ENCODE data around the gene ELL2.
A peak's percentile ranks its signal among the peaks of the same experiment; 100 is the strongest.

The ELL2 gene

DNA sequence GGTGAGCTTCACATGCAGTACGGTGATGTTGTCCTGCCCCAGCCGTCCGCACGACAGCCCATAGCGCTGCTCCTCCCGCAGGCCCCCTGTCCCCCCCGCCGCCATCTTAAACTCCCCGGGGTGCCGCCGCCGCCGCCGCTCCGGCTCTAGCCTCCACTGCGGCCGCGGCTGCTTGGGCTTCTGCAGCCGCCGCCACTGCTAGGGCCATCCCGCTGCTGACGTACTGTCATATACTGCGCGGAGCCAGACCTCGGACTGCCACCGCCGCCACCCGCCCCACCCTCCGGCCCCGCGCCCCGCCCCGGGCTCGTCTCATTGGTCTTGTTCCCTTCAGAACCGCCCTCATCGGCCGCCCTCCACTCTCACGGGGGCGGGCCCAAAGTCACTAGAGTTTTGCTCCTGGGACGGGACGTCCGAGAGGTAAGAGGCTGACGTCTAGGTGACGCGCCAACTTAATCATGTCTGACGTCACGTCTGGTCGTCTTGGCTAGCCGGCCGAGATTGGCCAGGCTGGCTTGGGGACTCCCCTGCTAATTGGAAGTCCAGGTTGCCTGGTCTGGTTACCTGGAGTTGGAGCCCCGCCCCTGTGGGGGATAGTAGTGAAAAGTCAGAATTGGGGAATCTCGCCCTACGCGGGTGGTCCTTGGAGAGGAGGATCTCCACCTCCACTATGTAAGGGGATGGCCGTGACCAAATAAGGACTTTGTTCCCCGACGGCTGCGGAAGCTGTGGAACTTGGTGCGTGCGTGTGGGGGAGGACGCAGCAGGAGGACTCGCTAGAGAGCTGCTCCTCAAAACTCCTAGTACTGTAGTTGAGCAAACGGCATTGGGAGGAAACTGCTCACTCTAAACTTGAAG lies at the start of gene ELL2:
Gene ELL2, minus strand, starts transcription at position 235 of the 858 bp plus-strand sequence. Its CDS starts 130 bp downstream, at position 105.
- TF ChIP-seq FOXP2 (optimal IDR thresholded peaks at IDR 0.05; ENCODE audit: control extremely low read depth, extremely low read length, insufficient read depth) = no peak
- no peak for TF ChIP-seq EZH2 (IDR thresholded peaks at IDR 0.05)
- no peak for TF ChIP-seq POLR2AphosphoS5 (IDR thresholded peaks at IDR 0.05; ENCODE audit: borderline replicate concordance, low read depth, low read length)
- peak within 1 kb of the TSS; percentile 82 for H3K4me3 ChIP-seq
- no peaks in the 10 kb centered on the region for H3K9me3 ChIP-seq (ENCODE audit: low read depth, low read length)
- peak within 1 kb of the TSS; percentile 65 for H3K9ac ChIP-seq (ENCODE audit: insufficient read length)
- DNase-seq (ENCODE audit: low read depth, low spot score) = peak; percentile 10
- H3K27ac ChIP-seq = no peak within 1 kb of the TSS
- no peaks in the 10 kb centered on the region for H3K36me3 ChIP-seq (ENCODE audit: insufficient read depth, low read length)

GRCh38 chr5:96008987-96009647 lies 47.5 kb upstream of the ELL2 start:
- Histone ChIP-seq H3K36me3 (ENCODE audit: insufficient read depth, low read length) (no peaks in the 10 kb centered on the region), H3K9me3 (ENCODE audit: low read depth, low read length) (peaks cover 4% of the 10 kb centered on the region; the same call in 1 of the 2 replicates), H3K4me3 (no peak overlapping the region), H3K27ac (no peak overlapping the region), H3K9ac (ENCODE audit: insufficient read length) (no peak overlapping the region)
- TF ChIP-seq POLR2AphosphoS5 (IDR thresholded peaks at IDR 0.05; ENCODE audit: borderline replicate concordance, low read depth, low read length) (no peak), EZH2 (IDR thresholded peaks at IDR 0.05) (no peak), FOXP2 (optimal IDR thresholded peaks at IDR 0.05; ENCODE audit: control extremely low read depth, extremely low read length, insufficient read depth) (no peak)
- DNase-seq (ENCODE audit: low read depth, low spot score) = no peak

GRCh38 chr5:96008487-96008886 lies 46.8 kb upstream of the ELL2 start:
- TF ChIP-seq EZH2 (IDR thresholded peaks at IDR 0.05) = no peak
- TF ChIP-seq FOXP2 (optimal IDR thresholded peaks at IDR 0.05; ENCODE audit: control extremely low read depth, extremely low read length, insufficient read depth) = no peak
- TF ChIP-seq POLR2AphosphoS5 (IDR thresholded peaks at IDR 0.05; ENCODE audit: borderline replicate concordance, low read depth, low read length) = no peak
- Histone ChIP-seq H3K36me3 (ENCODE audit: insufficient read depth, low read length) (no peaks in the 10 kb centered on the region), H3K9ac (ENCODE audit: insufficient read length) (no peak overlapping the region), H3K9me3 (ENCODE audit: low read depth, low read length) (peaks cover 4% of the 10 kb centered on the region; the same call in 1 of the 2 replicates), H3K4me3 (no peak overlapping the region), H3K27ac (no peak overlapping the region)
- no peak for DNase-seq (ENCODE audit: low read depth, low spot score)

- no peak for DNase-seq (ENCODE audit: low read depth, low spot score)
- no peak for TF ChIP-seq EZH2 (IDR thresholded peaks at IDR 0.05)
- no peak for TF ChIP-seq FOXP2 (optimal IDR thresholded peaks at IDR 0.05; ENCODE audit: control extremely low read depth, extremely low read length, insufficient read depth)
- no peak for TF ChIP-seq POLR2AphosphoS5 (IDR thresholded peaks at IDR 0.05; ENCODE audit: borderline replicate concordance, low read depth, low read length)
- no peak overlapping the region for H3K4me3 ChIP-seq
- H3K27ac ChIP-seq = no peak overlapping the region
- H3K9ac ChIP-seq (ENCODE audit: insufficient read length) = no peak overlapping the region
- peaks cover 4% of the 10 kb centered on the region; the same call in 1 of the 2 replicates for H3K9me3 ChIP-seq (ENCODE audit: low read depth, low read length)
- no peaks in the 10 kb centered on the region for H3K36me3 ChIP-seq (ENCODE audit: insufficient read depth, low read length)
Observed at GRCh38 chr5:96007051-96007450, 45.4 kb upstream of the ELL2 start.

- H3K4me3 ChIP-seq = no peak overlapping the region
- no peak for DNase-seq (ENCODE audit: low read depth, low spot score)
- peaks cover 4% of the 10 kb centered on the region; the same call in 1 of the 2 replicates for H3K9me3 ChIP-seq (ENCODE audit: low read depth, low read length)
- no peak for TF ChIP-seq EZH2 (IDR thresholded peaks at IDR 0.05)
- no peak for TF ChIP-seq POLR2AphosphoS5 (IDR thresholded peaks at IDR 0.05; ENCODE audit: borderline replicate concordance, low read depth, low read length)
- no peak for TF ChIP-seq FOXP2 (optimal IDR thresholded peaks at IDR 0.05; ENCODE audit: control extremely low read depth, extremely low read length, insufficient read depth)
- H3K27ac ChIP-seq = no peak overlapping the region
- H3K9ac ChIP-seq (ENCODE audit: insufficient read length) = no peak overlapping the region
- H3K36me3 ChIP-seq (ENCODE audit: insufficient read depth, low read length) = no peaks in the 10 kb centered on the region
Observed at GRCh38 chr5:96006291-96006690, 44.6 kb upstream of the ELL2 start.

DNA sequence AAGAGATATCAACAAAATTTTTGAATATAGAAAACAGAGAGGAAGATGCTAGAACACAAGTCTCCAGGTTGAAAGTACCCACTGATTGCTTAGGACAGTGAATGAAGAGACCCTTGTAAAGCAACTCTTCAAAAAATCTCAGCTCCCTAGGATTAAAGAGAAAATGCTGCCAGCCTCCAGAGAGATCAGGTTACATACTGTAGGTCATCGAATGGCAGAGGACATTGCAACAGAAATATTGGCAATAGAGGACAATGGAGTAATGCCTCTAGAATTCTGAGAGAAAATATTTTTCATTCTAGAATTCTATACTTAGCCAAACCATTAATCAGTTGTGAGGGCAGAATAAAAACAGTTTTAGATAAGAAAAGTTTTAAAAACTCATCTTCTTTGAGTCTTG lies 43.1 kb upstream of the ELL2 start:
- DNase-seq (ENCODE audit: low read depth, low spot score) = no peak
- Histone ChIP-seq H3K27ac (no peak overlapping the region), H3K36me3 (ENCODE audit: insufficient read depth, low read length) (no peaks in the 10 kb centered on the region), H3K4me3 (no peak overlapping the region), H3K9ac (ENCODE audit: insufficient read length) (no peak overlapping the region), H3K9me3 (ENCODE audit: low read depth, low read length) (peaks cover 4% of the 10 kb centered on the region; the same call in 1 of the 2 replicates)
- TF ChIP-seq EZH2 (IDR thresholded peaks at IDR 0.05) = no peak
- no peak for TF ChIP-seq FOXP2 (optimal IDR thresholded peaks at IDR 0.05; ENCODE audit: control extremely low read depth, extremely low read length, insufficient read depth)
- TF ChIP-seq POLR2AphosphoS5 (IDR thresholded peaks at IDR 0.05; ENCODE audit: borderline replicate concordance, low read depth, low read length) = no peak

DNA sequence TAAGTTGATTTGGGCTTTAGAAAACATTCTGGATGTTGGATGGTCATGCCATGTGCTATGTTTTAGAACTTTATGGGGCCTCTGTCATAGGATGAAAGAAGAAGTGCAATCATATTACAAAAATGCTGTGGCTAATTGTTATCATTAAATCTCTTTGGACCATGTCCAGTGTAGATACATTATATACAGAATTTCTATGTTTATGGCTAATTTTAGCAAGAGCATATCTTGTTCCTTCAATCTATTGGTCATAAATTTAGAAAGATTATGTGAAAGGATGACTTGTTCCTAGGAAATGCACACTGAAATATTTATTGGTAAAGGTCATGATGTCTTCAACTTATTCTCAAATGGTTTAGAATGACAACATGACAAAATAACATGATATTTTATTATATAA lies 42.4 kb upstream of the ELL2 start:
- Histone ChIP-seq H3K9ac (ENCODE audit: insufficient read length) (no peak overlapping the region), H3K9me3 (ENCODE audit: low read depth, low read length) (peaks cover 4% of the 10 kb centered on the region; the same call in 1 of the 2 replicates), H3K36me3 (ENCODE audit: insufficient read depth, low read length) (no peaks in the 10 kb centered on the region), H3K27ac (no peak overlapping the region), H3K4me3 (no peak overlapping the region)
- TF ChIP-seq POLR2AphosphoS5 (IDR thresholded peaks at IDR 0.05; ENCODE audit: borderline replicate concordance, low read depth, low read length) (no peak), EZH2 (IDR thresholded peaks at IDR 0.05) (no peak), FOXP2 (optimal IDR thresholded peaks at IDR 0.05; ENCODE audit: control extremely low read depth, extremely low read length, insufficient read depth) (no peak)
- DNase-seq (ENCODE audit: low read depth, low spot score) = no peak

- Histone ChIP-seq H3K27ac (no peak overlapping the region), H3K9ac (ENCODE audit: insufficient read length) (no peak overlapping the region), H3K9me3 (ENCODE audit: low read depth, low read length) (peaks cover 4% of the 10 kb centered on the region; the same call in 1 of the 2 replicates), H3K36me3 (ENCODE audit: insufficient read depth, low read length) (no peaks in the 10 kb centered on the region), H3K4me3 (no peak overlapping the region)
- no peak for DNase-seq (ENCODE audit: low read depth, low spot score)
- TF ChIP-seq EZH2 (IDR thresholded peaks at IDR 0.05) (no peak), POLR2AphosphoS5 (IDR thresholded peaks at IDR 0.05; ENCODE audit: borderline replicate concordance, low read depth, low read length) (no peak), FOXP2 (optimal IDR thresholded peaks at IDR 0.05; ENCODE audit: control extremely low read depth, extremely low read length, insufficient read depth) (no peak)
Observed at GRCh38 chr5:96001262-96001661, 39.6 kb upstream of the ELL2 start.
